MCF 10A (cell line): ENCODE measurements around the gene MRPL24. TPM values are rescaled to one million over a fixed set of nuclear protein-coding genes. Genes with fewer than 3 reads are reported as not detected.
A peak's percentile ranks its signal among the peaks of the same experiment; 100 is the strongest.

ENCODE experiments used
- BruUV-seq: library from RNA; stranded (reverse); fragments of 400-500 nt; replicated peaks from 2 replicates; lab custom pipeline; 2021; lab: Mats Ljungman, UMichigan
- CTCF ChIA-PET: fragments of 300-600 bp; sonication (Branson Sonifier 250); formaldehyde crosslinking; extraction: SDS; loops from one replicate; lab custom pipeline; 2021; ENCODE audit warnings: antibody characterized with exemption, inconsistent platforms; lab: Yijun Ruan, JAX
- POLR2A ChIA-PET: fragments of 300-600, 350-650 bp; sonication (Branson Sonifier 250); formaldehyde crosslinking; extraction: SDS; loops from one replicate; lab custom pipeline; 2020; ENCODE audit warnings: antibody characterized with exemption, inconsistent platforms; lab: Yijun Ruan, JAX
- DNase-seq: peaks from one replicate; pipeline ENCODE4 v3.0.0-alpha.2; 2018; ENCODE audit not compliant: unreplicated experiment
- H3K27ac Mint-ChIP-seq: one replicate; pipeline ENCODE4 v1.8.0; 2022; ENCODE audit warnings: mild to moderate bottlenecking, low read depth, mixed read lengths; ENCODE audit not compliant: unreplicated experiment
- H3K27me3 Mint-ChIP-seq: one replicate; pipeline ENCODE4 v1.8.0; 2022; ENCODE audit warnings: mixed read lengths; ENCODE audit not compliant: insufficient read depth, unreplicated experiment
- H3K36me3 Mint-ChIP-seq: one replicate; pipeline ENCODE4 v1.8.0; 2022; ENCODE audit warnings: mild to moderate bottlenecking, moderate library complexity, mixed read lengths; ENCODE audit not compliant: insufficient read depth, unreplicated experiment
- H3K4me1 Mint-ChIP-seq: one replicate; pipeline ENCODE4 v1.8.0; 2022; ENCODE audit warnings: mixed read lengths; ENCODE audit not compliant: insufficient read depth, unreplicated experiment
- H3K4me3 Mint-ChIP-seq: one replicate; pipeline ENCODE4 v1.8.0; 2022; ENCODE audit warnings: mild to moderate bottlenecking, moderate library complexity, mixed read lengths; ENCODE audit not compliant: unreplicated experiment
- H3K9me3 Mint-ChIP-seq: one replicate; pipeline ENCODE4 v1.8.0; 2022; ENCODE audit warnings: mixed read lengths; ENCODE audit not compliant: unreplicated experiment
- CTCF ChIP-seq: fragments of 200-600 bp; IDR thresholded peaks from one replicate; pipeline ENCODE4 v1.8.0; 2022; ENCODE audit warnings: antibody characterized with exemption, mild to moderate bottlenecking; ENCODE audit not compliant: unreplicated experiment
- intact Hi-C: fragments of 100-400 bp; cut with micrococcal nuclease; formaldehyde crosslinking; loops from 2 replicates; pipeline ENCODE4 v1.14.1; 2022
- total RNA-seq: library from RNA; stranded (reverse); gene quantifications from 2 replicates; pipeline ENCODE4 v1.2.3, GENCODE V29; 2022

Gene MRPL24
- total RNA-seq, 1 experiment from 2014 or later, result 233 TPM

DNA sequence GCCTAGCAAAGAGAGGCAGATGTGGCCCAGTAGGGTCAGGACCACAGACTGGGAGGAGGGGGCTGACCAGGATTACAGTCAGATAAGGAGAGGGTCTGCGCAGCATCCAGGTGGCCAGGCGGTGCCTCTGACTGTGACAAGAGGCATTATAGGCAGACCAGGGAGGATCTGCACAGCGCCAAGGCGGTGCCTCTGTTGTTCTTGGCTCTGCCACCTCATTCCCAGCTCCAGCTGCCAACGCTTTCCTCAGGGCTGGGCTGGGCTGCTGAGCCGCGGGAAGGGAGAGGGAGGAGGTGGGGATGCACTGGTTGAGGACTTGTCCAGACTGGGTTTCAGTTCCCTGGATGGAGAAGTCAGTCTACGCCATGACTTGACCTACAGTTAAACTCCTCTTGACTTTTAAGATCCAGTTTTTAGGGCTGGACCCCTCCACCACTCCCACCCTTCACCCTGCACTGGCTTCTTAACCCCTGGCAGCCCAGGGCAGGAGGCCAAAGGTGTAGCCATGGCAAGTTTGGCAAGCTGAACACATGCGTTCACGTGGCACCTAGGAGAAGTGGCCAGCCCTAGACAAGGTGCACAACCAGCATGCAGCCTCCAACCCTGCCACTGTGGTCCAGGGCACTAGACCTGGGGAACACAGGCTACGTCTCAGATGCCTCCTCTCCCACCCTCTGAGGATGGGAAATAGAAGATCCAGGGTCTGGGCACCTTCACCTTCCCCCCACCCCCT is 31.0 kb downstream of the MRPL24 start:
- Mint-ChIP-seq H3K27me3 (no peaks in the 10 kb centered on the region), H3K9me3 (no peaks in the 10 kb centered on the region), H3K4me3 (no peak overlapping the region), H3K4me1 (peaks cover 37% of the 10 kb centered on the region), H3K36me3 (no peaks in the 10 kb centered on the region), H3K27ac (peak overlapping the region; percentile 6)
- ChIA-PET CTCF (interaction anchor here (0.6 to 47.2 kb wide), 9 partner anchors 3 to 181 kb away, joined by 3 to 2415 read pairs (median 10); partner anchors contain the start of genes CRABP2, ISG20L2, METTL25B and NES), POLR2A (interaction anchor here (0.7 to 9.9 kb wide), 9 partner anchors 11 to 187 kb away, joined by 3 to 71 read pairs (median 4); partner anchors contain the start of genes ISG20L2, METTL25B, MRPL24 and PRCC)
- no peak for TF ChIP-seq CTCF
- intact Hi-C loops, result loop anchor here (1.0 kb wide), 1 partner anchor 16 kb away; no protein-coding TSS in a partner anchor
- no TSS peak for BruUV-seq
- peak; percentile 98 for DNase-seq

DNA sequence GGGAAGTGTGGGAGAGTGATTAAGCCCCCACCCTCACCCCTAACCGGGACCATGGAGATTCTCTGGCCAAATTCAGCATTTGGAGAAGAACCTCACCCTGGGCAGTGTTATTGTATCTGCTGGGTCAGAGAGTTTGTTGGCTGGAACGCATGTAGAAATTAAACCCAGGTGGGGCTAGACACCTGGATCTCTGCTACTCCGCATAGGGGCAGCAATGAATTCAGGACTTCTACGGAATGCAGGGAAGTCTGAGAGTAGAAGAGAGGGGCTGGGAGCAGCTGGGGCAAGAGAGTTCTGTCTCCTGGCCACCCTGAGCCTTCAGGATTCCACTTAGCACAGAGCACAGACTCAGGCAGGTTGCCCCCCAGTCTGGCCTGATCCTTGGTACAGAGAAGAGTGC is 31.9 kb downstream of the MRPL24 start:
- intact Hi-C loops, result no loop called here
- Mint-ChIP-seq H3K36me3 (no peaks in the 10 kb centered on the region), H3K4me1 (peaks cover 44% of the 10 kb centered on the region), H3K27ac (no peak overlapping the region), H3K9me3 (no peaks in the 10 kb centered on the region), H3K4me3 (no peak overlapping the region), H3K27me3 (no peaks in the 10 kb centered on the region)
- DNase-seq, result no peak
- POLR2A ChIA-PET, result interaction anchor here (1.2 to 9.9 kb wide), 3 partner anchors 18 to 58 kb away, joined by 3 to 71 read pairs (median 63); partner anchors contain the start of genes ISG20L2, METTL25B and PRCC
- TF ChIP-seq CTCF, result no peak
- CTCF ChIA-PET, result interaction anchor here (0.6 to 47.2 kb wide), 8 partner anchors 4 to 108 kb away, joined by 3 to 2415 read pairs (median 4); partner anchors contain the start of genes CRABP2, GPATCH4, ISG20L2 and METTL25B
- BruUV-seq, result no TSS peak

- no TSS peak for BruUV-seq
- no peak for DNase-seq
These were observed 32.6 kb downstream of the MRPL24 start for GRCh38 chr1:156708218-156708661.

More at GRCh38 chr1:156708218-156708661, 32.6 kb downstream of the MRPL24 start:
- ChIA-PET CTCF (interaction anchor here (0.6 to 47.2 kb wide), 9 partner anchors 5 to 176 kb away, joined by 3 to 2415 read pairs (median 4); partner anchors contain the start of genes CRABP2, GPATCH4, ISG20L2 and METTL25B), POLR2A (interaction anchor here (0.6 to 9.9 kb wide), 4 partner anchors 12 to 35 kb away, joined by 3 to 71 read pairs (median 34); partner anchors contain the start of genes ISG20L2 and METTL25B)
- Mint-ChIP-seq H3K4me1 (peaks cover 44% of the 10 kb centered on the region), H3K9me3 (no peaks in the 10 kb centered on the region), H3K4me3 (no peak overlapping the region), H3K27ac (no peak overlapping the region), H3K36me3 (no peaks in the 10 kb centered on the region), H3K27me3 (no peaks in the 10 kb centered on the region)
- intact Hi-C loops, result no loop called here
- TF ChIP-seq CTCF, result no peak
